H1 (cell line): ENCODE data around the gene GPR176. TPM values are rescaled to one million over a fixed set of nuclear protein-coding genes. Genes with fewer than 3 reads are reported as not detected.

Experiments
- CTCF ChIA-PET: fragments of 300-600 bp; sonication (Branson Sonifier 250); formaldehyde crosslinking; loops from one replicate; lab custom pipeline; 2021; ENCODE audit not compliant: partially characterized antibody; lab: Charles Lee
- POLR2A ChIA-PET: fragments of 300-600 bp; sonication (Branson Sonifier 250); formaldehyde crosslinking; loops from one replicate; lab custom pipeline; 2021; ENCODE audit warnings: inconsistent platforms; ENCODE audit not compliant: partially characterized antibody; lab: Charles Lee
- DNase-seq, 2 experiments: peaks; one replicate each; pipeline versions ENCODE4 v3.0.0 to v3.0.0-alpha.2; 2010 to 2022; ENCODE audit warnings: low spot score in 2 of 2, low read depth in 1 of 2, mixed read lengths in 1 of 2
- FAIRE-seq: peaks from 2 replicates; lab custom pipeline; 2011; peaks lifted over from hg19 to GRCh38; lab: Jason Lieb, UNC
- H2AFZ ChIP-seq: 2 replicates; pipeline ENCODE4 v1.8.1; 2012; ENCODE audit warnings: low read length, inconsistent platforms
- H2AK5ac ChIP-seq: 2 replicates; pipeline ENCODE4 v1.6.1; 2013; ENCODE audit warnings: low read depth, low read length
- H2BK120ac ChIP-seq: replicated peaks from 2 replicates; pipeline ENCODE3; 2013; ENCODE audit warnings: low read depth, low read length, inconsistent platforms
- H2BK12ac ChIP-seq: 2 replicates; pipeline ENCODE4 v1.6.1; 2013; ENCODE audit warnings: low read depth, low read length
- H2BK15ac ChIP-seq: 2 replicates; pipeline ENCODE4 v1.6.1; 2013; ENCODE audit warnings: low read length
- H2BK20ac ChIP-seq: 2 replicates; pipeline ENCODE4 v1.6.1; 2013; ENCODE audit warnings: low read length
- H2BK5ac ChIP-seq: 2 replicates; pipeline ENCODE4 v1.6.1; 2013; ENCODE audit warnings: low read depth, low read length
- H3K14ac ChIP-seq: 2 replicates; pipeline ENCODE4 v1.6.1; 2013; ENCODE audit warnings: inconsistent platforms; ENCODE audit not compliant: insufficient read length
- H3K18ac ChIP-seq: 2 replicates; pipeline ENCODE4 v1.6.1; 2013; ENCODE audit warnings: low read length; ENCODE audit errors: extremely low read depth
- H3K23ac ChIP-seq: 2 replicates; pipeline ENCODE4 v1.6.1; 2013; ENCODE audit warnings: inconsistent platforms; ENCODE audit not compliant: insufficient read length
- H3K23me2 ChIP-seq: 2 replicates; pipeline ENCODE4 v1.6.1; 2013; ENCODE audit warnings: low read depth, low read length
- H3K27ac ChIP-seq: 2 replicates; pipeline ENCODE4 v1.6.1; 2011; ENCODE audit warnings: low read depth, low read length, inconsistent platforms
- H3K27me3 ChIP-seq, 4 experiments: replicated peaks in 1 of 4; 1 replicate in 1 of 4; 2 replicates in 3 of 4; pipeline versions ENCODE4 v1.6.1 to v1.8.1; 2011 to 2013; ENCODE audit warnings: low read length in 3 of 4, mild to moderate bottlenecking in 3 of 4, inconsistent platforms in 2 of 4, mixed read lengths in 2 of 4, moderate library complexity in 1 of 4; ENCODE audit not compliant: control insufficient read depth in 3 of 4, insufficient read depth in 3 of 4; ENCODE audit errors: extremely low read depth in 1 of 4
- H3K36me3 ChIP-seq, 4 experiments: 2 replicates each; pipeline versions ENCODE4 v1.6.1 to v1.8.1; 2011 to 2013; ENCODE audit warnings: mild to moderate bottlenecking in 4 of 4, low read length in 3 of 4, moderate library complexity in 2 of 4, control low read depth in 1 of 4, inconsistent platforms in 1 of 4; ENCODE audit not compliant: insufficient read depth in 4 of 4, control insufficient read depth in 2 of 4
- H3K4ac ChIP-seq: replicated peaks from 2 replicates; pipeline ENCODE3; 2013; ENCODE audit warnings: low read length, low read depth, mixed read lengths, inconsistent platforms; ENCODE audit not compliant: insufficient read length
- H3K4me1 ChIP-seq, 4 experiments: replicated peaks in 1 of 4; 1 replicate in 1 of 4; 2 replicates in 3 of 4; pipeline versions ENCODE4 v1.6.1 to v1.8.1; 2011 to 2013; ENCODE audit warnings: low read length in 3 of 4, inconsistent platforms in 2 of 4, mixed read lengths in 1 of 4; ENCODE audit not compliant: insufficient read depth in 4 of 4, control insufficient read depth in 3 of 4
- H3K4me2 ChIP-seq, 2 experiments: 2 replicates each; pipeline versions ENCODE4 v1.6.1 to v1.8.1; 2011 to 2013; ENCODE audit warnings: low read depth in 2 of 2, low read length in 2 of 2, control low read depth in 1 of 2, inconsistent platforms in 1 of 2, mild to moderate bottlenecking in 1 of 2; ENCODE audit not compliant: insufficient read depth in 1 of 2
- H3K4me3 ChIP-seq, 4 experiments: fragments of 200-600, 300-600 bp in 1 of 4; sonication (generic), shearing (Covaris generic), sonication (Bioruptor Twin) in 1 of 4; 2 replicates each; pipeline versions ENCODE4 v1.5.1 to v1.8.1; 2011 to 2016; ENCODE audit warnings: low read length in 4 of 4, low read depth in 3 of 4, control low read depth in 2 of 4, inconsistent platforms in 2 of 4, mild to moderate bottlenecking in 2 of 4, mixed read lengths in 1 of 4, moderate library complexity in 1 of 4; ENCODE audit not compliant: insufficient read depth in 2 of 4; ENCODE audit errors: extremely low read depth in 1 of 4
- H3K56ac ChIP-seq: replicated peaks from 2 replicates; pipeline ENCODE3; 2013; ENCODE audit warnings: low read depth, mild to moderate bottlenecking, mixed read lengths, low read length, inconsistent platforms; ENCODE audit not compliant: insufficient read length
- H3K79me1 ChIP-seq: 2 replicates; pipeline ENCODE4 v1.6.1; 2013; ENCODE audit warnings: low read depth, low read length, control low read depth
- H3K79me2 ChIP-seq, 2 experiments: 2 replicates each; pipeline versions ENCODE4 v1.6.1 to v1.8.1; 2012 to 2013; ENCODE audit warnings: low read length in 2 of 2, mild to moderate bottlenecking in 2 of 2, inconsistent platforms in 1 of 2; ENCODE audit not compliant: insufficient read depth in 2 of 2, control insufficient read depth in 1 of 2
- H3K9ac ChIP-seq, 4 experiments: replicated peaks in 1 of 4; 1 replicate in 1 of 4; 2 replicates in 3 of 4; pipeline versions ENCODE4 v1.6.1 to v1.8.1; 2011 to 2013; ENCODE audit warnings: low read depth in 3 of 4, low read length in 3 of 4, control low read depth in 2 of 4, mild to moderate bottlenecking in 2 of 4, moderate library complexity in 2 of 4, inconsistent platforms in 1 of 4; ENCODE audit errors: extremely low read depth in 1 of 4
- H3K9me3 ChIP-seq, 2 experiments: 2 replicates each; pipeline versions ENCODE4 v1.6.1 to v1.8.1; 2012 to 2013; ENCODE audit warnings: mild to moderate bottlenecking in 2 of 2, moderate library complexity in 2 of 2, control low read depth in 1 of 2, inconsistent platforms in 1 of 2, low read depth in 1 of 2, low read length in 1 of 2, mixed read lengths in 1 of 2; ENCODE audit not compliant: insufficient read depth in 2 of 2
- H4K20me1 ChIP-seq, 2 experiments: replicated peaks in 1 of 2; 2 replicates each; pipeline versions ENCODE3 to v1.8.1; 2011 to 2013; ENCODE audit warnings: inconsistent platforms in 2 of 2, low read length in 2 of 2, mild to moderate bottlenecking in 1 of 2; ENCODE audit not compliant: insufficient read depth in 2 of 2, control insufficient read depth in 1 of 2
- H4K5ac ChIP-seq: 2 replicates; pipeline ENCODE4 v1.6.1; 2013; ENCODE audit warnings: low read length, low read depth, mixed read lengths, inconsistent platforms; ENCODE audit not compliant: insufficient read length
- H4K8ac ChIP-seq: 2 replicates; pipeline ENCODE4 v1.8.0; 2013; ENCODE audit warnings: mild to moderate bottlenecking, moderate library complexity, low read length, inconsistent platforms; ENCODE audit not compliant: insufficient read depth; ENCODE audit errors: extremely low read depth
- H4K91ac ChIP-seq: replicated peaks from 2 replicates; pipeline ENCODE3; 2013; ENCODE audit warnings: low read length, mixed read lengths, inconsistent platforms; ENCODE audit not compliant: insufficient read length
- CBX8 ChIP-seq: fragments of 300-800, 300-1000 bp; sonication (generic); IDR thresholded peaks from 2 replicates; pipeline ENCODE4 v1.7.1; 2016; ENCODE audit warnings: low read depth, low read length, borderline replicate concordance
- EP300 ChIP-seq, 2 experiments: IDR thresholded peaks; 1 replicate in 1 of 2; 2 replicates in 1 of 2; pipeline ENCODE4 v1.6.1; 2011 to 2012; ENCODE audit warnings: low read depth in 2 of 2, low read length in 2 of 2, mild to moderate bottlenecking in 2 of 2, borderline replicate concordance in 1 of 2, inconsistent platforms in 1 of 2, moderate library complexity in 1 of 2
- GTF2F1 ChIP-seq: IDR thresholded peaks from 2 replicates; pipeline ENCODE4 v1.6.1; 2012; ENCODE audit warnings: low read depth, low read length, improper control_type of control experiment, borderline replicate concordance
- HDAC2 ChIP-seq, 2 experiments: fragments of 300-600 bp in 1 of 2; sonication (generic) in 1 of 2; IDR thresholded peaks; 2 replicates each; pipeline ENCODE4 v1.6.1; 2011 to 2012; ENCODE audit warnings: low read depth in 2 of 2, low read length in 2 of 2, mild to moderate bottlenecking in 2 of 2, moderate library complexity in 2 of 2, borderline replicate concordance in 1 of 2, inconsistent platforms in 1 of 2
- JUN ChIP-seq: IDR thresholded peaks from 2 replicates; pipeline ENCODE4 v1.6.1; 2011; ENCODE audit warnings: low read depth, mild to moderate bottlenecking, improper control_type of control experiment, low read length
- NANOG ChIP-seq: IDR thresholded peaks from 2 replicates; pipeline ENCODE4 v1.6.1; 2011; ENCODE audit warnings: low read length, low read depth, mild to moderate bottlenecking, inconsistent platforms; ENCODE audit not compliant: insufficient read depth, poor library complexity, severe bottlenecking
- NRF1 ChIP-seq: IDR thresholded peaks from 2 replicates; pipeline ENCODE4 v1.6.1; 2011; ENCODE audit warnings: mild to moderate bottlenecking, low read depth, low read length, improper control_type of control experiment
- PHF8 ChIP-seq: fragments of 200-600 bp; sonication (generic); conservative IDR thresholded peaks from 2 replicates; pipeline ENCODE4 v1.7.1; 2012; ENCODE audit warnings: low read depth, mild to moderate bottlenecking, inconsistent platforms, low read length, moderate library complexity
- POLR2AphosphoS5 ChIP-seq: IDR thresholded peaks from 2 replicates; pipeline ENCODE4 v1.6.1; 2011; ENCODE audit warnings: low read depth, low read length
- RXRA ChIP-seq: IDR thresholded peaks from 2 replicates; pipeline ENCODE4 v1.6.1; 2011; ENCODE audit warnings: low read depth, mild to moderate bottlenecking, low read length, moderate library complexity; ENCODE audit not compliant: insufficient read depth
- WGBS, 2 experiments: shearing (Covaris generic) in 1 of 2; methylation state at CpG; one replicate each; pipeline versions ENCODE4 v1.1.6 to v1.1.7; 2013 to 2015; ENCODE audit warnings: low lambda C conversion rate in 2 of 2, mixed read lengths in 2 of 2, inconsistent platforms in 1 of 2, low coverage in 1 of 2, missing lambda C conversion rate in 1 of 2; ENCODE audit not compliant: insufficient replicate concordance in 2 of 2, insufficient coverage in 1 of 2, insufficient read length in 1 of 2; ENCODE audit errors: extremely low coverage in 1 of 2, missing lambda C conversion rate in 1 of 2; 5-methylcytosine and 5-hydroxymethylcytosine counted together
- polyA plus RNA-seq, 7 experiments: library from polyadenylated mRNA; depleted of rRNA in 3 of 7; stranded (reverse) in 5 of 7; unstranded in 2 of 7; fragments of >200 nt in 5 of 7; fragments of 200-250 nt in 2 of 7; gene quantifications; 1 replicate in 5 of 7; 2 replicates in 1 of 7; 4 replicates in 1 of 7; pipeline versions ENCODE4 v1.2.1 to v1.2.3, GENCODE V29; 2011 to 2013; ENCODE audit warnings: missing spikeins in 2 of 7, mixed read lengths in 2 of 7
- total RNA-seq: library from RNA; stranded (reverse); fragmentation: NEBNext Ultra II Directional; extraction: Animal tissue kit (Norgen Biotek cat#: 25700); gene quantifications from 2 replicates; pipeline ENCODE4 v1.2.1, GENCODE V29; 2021

GPR176 gene
- total and polyA plus RNA-seq, 2 of the 8 experiments (the other 6 are each of a cell fraction or from before 2014, with no cell fraction given) = 190 to 281 TPM

DNA sequence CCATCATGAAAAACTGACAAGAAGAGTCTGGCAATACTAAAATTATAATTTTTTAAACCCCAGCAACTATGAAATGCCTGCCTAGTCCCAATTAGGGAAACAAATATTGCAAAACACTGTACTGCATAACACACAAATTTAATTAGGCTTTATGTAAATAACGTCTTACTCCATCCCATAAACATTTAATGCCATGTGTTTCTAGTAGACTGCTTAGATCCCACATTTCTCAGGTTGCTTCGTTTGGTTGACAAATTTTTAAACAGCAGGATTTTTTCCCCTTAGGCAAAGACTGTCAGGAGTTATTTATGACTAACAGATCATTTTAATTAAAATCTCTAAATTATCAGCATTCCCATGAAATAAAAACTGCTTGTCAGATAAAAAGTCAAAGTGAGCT lies 43.7 kb upstream of the GPR176 start:
- H3K4me3 ChIP-seq = no peak overlapping the region
- no peak overlapping the region for H3K14ac ChIP-seq
- no peak overlapping the region for H3K4ac ChIP-seq
- peaks cover 2 to 3% of the 10 kb centered on the region in 2 experiments for H4K20me1 ChIP-seq
- H3K23me2 ChIP-seq = no peaks in the 10 kb centered on the region
- no peaks in the 10 kb centered on the region for H3K9me3 ChIP-seq
- peaks cover 5 to 64% (median 45%) of the 10 kb centered on the region in 4 experiments; a peak in 7 of 8 replicates for H3K36me3 ChIP-seq
- no peak overlapping the region for H3K23ac ChIP-seq
- WGBS, 2 experiments = 91% methylated on average over 2 of the region's 2 CpGs; no CpG with 5 or more reads in 1 of the 2 experiments
- H2BK12ac ChIP-seq = no peak overlapping the region
- H3K4me1 ChIP-seq = 0 out of 7 replicates have a peak, but pooled peaks cover 0 to 4% (median 0%) of the 10 kb centered on the region in 4 experiments
- H2BK5ac ChIP-seq = no peak overlapping the region
- H2BK20ac ChIP-seq = no peak overlapping the region
- H3K56ac ChIP-seq = no peak overlapping the region
- no peak overlapping the region for H2BK15ac ChIP-seq
- no peak overlapping the region for H3K4me2 ChIP-seq
- no peak overlapping the region for H4K5ac ChIP-seq
- no peaks in the 10 kb centered on the region for H3K79me1 ChIP-seq
- no peak overlapping the region for H2BK120ac ChIP-seq
- H3K27ac ChIP-seq = no peak overlapping the region
- ChIA-PET CTCF (no interaction called here), POLR2A (no interaction called here)
- DNase-seq = no peak
- FAIRE-seq = no peak
- no peak overlapping the region for H2AFZ ChIP-seq
- H3K27me3 ChIP-seq = no peaks in the 10 kb centered on the region
- no peak overlapping the region for H4K91ac ChIP-seq
- H3K18ac ChIP-seq = no peak overlapping the region
- no peak overlapping the region for H4K8ac ChIP-seq
- H2AK5ac ChIP-seq = no peak overlapping the region
- H3K79me2 ChIP-seq = no peaks in the 10 kb centered on the region
- no peak overlapping the region for H3K9ac ChIP-seq
- TF ChIP-seq JUN = no peak
- no peak for TF ChIP-seq RXRA
- TF ChIP-seq NRF1 = no peak
- TF ChIP-seq NANOG = no peak
- no peak for TF ChIP-seq GTF2F1
- TF ChIP-seq CBX8 = no peak
- TF ChIP-seq POLR2AphosphoS5 = no peak
- no peak for TF ChIP-seq HDAC2 (IDR thresholded peaks at IDR 0.05; ENCODE audit: borderline replicate concordance in 1 of 2, low read depth in 2 of 2, low read length in 2 of 2)
- TF ChIP-seq EP300 (IDR thresholded peaks at IDR 0.05; ENCODE audit: borderline replicate concordance in 1 of 2, low read depth in 2 of 2, low read length in 2 of 2) = no peak
- no peak for TF ChIP-seq PHF8
